Cortex of kidney (tissue), 1 donor: ENCODE measurements around the gene JPT2.
"Not testable (repeated sequence)": the region's sequence is repeated elsewhere in the genome, so short reads cannot be mapped to it uniquely, and the experiment has no call there.

Experiments
- DNase-seq: peaks from one replicate; lab custom pipeline; 2025; lab: John Stamatoyannopoulos, UW

The JPT2 gene

GRCh38 chr16:1674751-1675664 is 3.1 kb upstream of the JPT2 start:
- DNase-seq: no peak

GRCh38 chr16:1676661-1677060 is 1.4 kb upstream of the JPT2 start:
- no peak for DNase-seq

- no peak for DNase-seq
Measured at GRCh38 chr16:1677339-1677738, 740 bp upstream of the JPT2 start.

GRCh38 chr16:1678500-1679098 is 520 bp downstream of the JPT2 start:
- no peak for DNase-seq

- DNase-seq: no peak
Measured at GRCh38 chr16:1680361-1680760, 2.3 kb downstream of the JPT2 start.

GRCh38 chr16:1681032-1681431 is 3.0 kb downstream of the JPT2 start:
- DNase-seq: no peak

GRCh38 chr16:1687427-1688316 is 9.6 kb downstream of the JPT2 start:
- no peak for DNase-seq

- no peak for DNase-seq
Measured at GRCh38 chr16:1688807-1689560, 10.9 kb downstream of the JPT2 start.

GRCh38 chr16:1689853-1690252 is 11.8 kb downstream of the JPT2 start:
- no peak for DNase-seq

- no peak for DNase-seq
Measured at GRCh38 chr16:1690810-1691209, 12.7 kb downstream of the JPT2 start.

- no peak for DNase-seq
Measured at GRCh38 chr16:1691276-1691675, 13.2 kb downstream of the JPT2 start.

- no peak for DNase-seq
Measured at GRCh38 chr16:1691956-1692355, 13.9 kb downstream of the JPT2 start.

GRCh38 chr16:1696863-1697262 is 18.8 kb downstream of the JPT2 start:
- no peak for DNase-seq

- no peak for DNase-seq
Measured at GRCh38 chr16:1698680-1699079, 20.6 kb downstream of the JPT2 start.

GRCh38 chr16:1700246-1700645 is 22.2 kb downstream of the JPT2 start:
- no peak for DNase-seq

GRCh38 chr16:1701216-1701878 is 23.3 kb downstream of the JPT2 start:
- no peak for DNase-seq

- DNase-seq: not testable (repeated sequence)
Measured at GRCh38 chr16:1705324-1705687, 27.2 kb downstream of the JPT2 start.

- peak; percentile 96 for DNase-seq
Measured at GRCh38 chr16:1705688-1706385, 27.8 kb downstream of the JPT2 start, which contains the start of gene MAPK8IP3. Gene MAPK8IP3 (plus strand): TSS chr16:1706195. CDS start chr16:1706340, 145 bp downstream.

- DNase-seq: no peak
Measured at GRCh38 chr16:1706386-1707192, 28.5 kb downstream of the JPT2 start.
